Right atrium auricular region (tissue), 2 donors: ENCODE results near the gene C16orf87. TPM values are rescaled to one million over a fixed set of nuclear protein-coding genes. Genes with fewer than 3 reads are reported as not detected.

Experiments
- DNase-seq: peaks from one replicate; pipeline ENCODE4 v3.0.0-alpha.2; 2019; ENCODE audit warnings: low spot score
- H3K27ac ChIP-seq, 2 donors: fragments of 200-600 bp; sonication (generic); 1 replicate in 1 of 2; 2 replicates in 1 of 2; pipeline ENCODE4 v1.5.1; 2016 to 2019
- H3K27me3 ChIP-seq, 2 donors: fragments of 200-600 bp; sonication (generic); one replicate each; pipeline versions ENCODE4 v1.5.1 to v1.6.0; 2017 to 2019
- H3K36me3 ChIP-seq: fragments of 200-600 bp; sonication (generic); one replicate; pipeline ENCODE4 v1.5.1; 2016
- H3K4me1 ChIP-seq, 2 donors: fragments of 200-600 bp; sonication (generic); one replicate each; pipeline versions ENCODE4 v1.5.1 to v1.6.0; 2017 to 2019
- H3K4me3 ChIP-seq, 2 donors: fragments of 200-600 bp; sonication (generic); 1 replicate in 1 of 2; 2 replicates in 1 of 2; pipeline ENCODE4 v1.5.1; 2017 to 2019; ENCODE audit warnings: mild to moderate bottlenecking in 1 of 2, moderate library complexity in 1 of 2
- H3K9me3 ChIP-seq, 2 donors: fragments of 200-600 bp; sonication (generic); one replicate each; pipeline ENCODE4 v1.5.1; 2019
- total RNA-seq, 2 donors: library from RNA; depleted of rRNA; stranded (reverse); fragments of >200 nt; gene quantifications; one replicate each; pipeline ENCODE4 v1.1.0, GENCODE V29; 2016
- TF ChIP-seq, protein P1 (sequence below), 2 donors: fragments of 200-600 bp; sonication (generic); IDR thresholded peaks; one replicate each; pipeline ENCODE4 v1.5.1; 2019; ENCODE audit warnings: antibody characterized with exemption in 2 of 2

Gene C16orf87
- total RNA-seq, 2 donors from 2014 or later, result 12.0 to 14.1 TPM

DNA sequence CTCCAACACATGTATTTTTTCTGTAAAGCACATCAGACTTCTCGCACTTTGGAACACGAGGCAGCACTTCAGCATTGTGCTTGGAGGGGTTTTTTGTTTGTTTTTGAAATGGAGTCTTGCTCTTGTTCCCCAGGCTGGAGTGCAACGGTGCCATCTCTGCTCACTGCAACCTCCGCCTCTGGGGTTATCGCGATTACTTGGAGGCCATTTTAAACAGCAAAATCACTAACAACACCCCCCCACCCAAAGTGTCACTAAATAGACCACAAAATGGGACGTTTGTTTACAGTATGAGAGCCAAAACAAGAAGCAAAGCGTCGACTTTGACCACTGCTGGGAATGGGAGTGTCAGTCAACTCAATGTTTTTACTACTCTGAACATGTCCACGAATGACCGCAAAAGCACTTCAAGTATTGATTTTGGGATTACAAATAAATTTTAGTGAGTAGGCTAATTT is 9.0 kb upstream of the C16orf87 start:
- DNase-seq, result no peak
- Histone ChIP-seq H3K27me3 (no peaks in the 10 kb centered on the region), H3K4me3 (no peak overlapping the region), H3K27ac (no peak overlapping the region), H3K36me3 (no peaks in the 10 kb centered on the region), H3K4me1 (no peaks in the 10 kb centered on the region), H3K9me3 (peaks cover 0 to 7% of the 10 kb centered on the region in 2 donors)
- TF ChIP-seq, protein P1, sequence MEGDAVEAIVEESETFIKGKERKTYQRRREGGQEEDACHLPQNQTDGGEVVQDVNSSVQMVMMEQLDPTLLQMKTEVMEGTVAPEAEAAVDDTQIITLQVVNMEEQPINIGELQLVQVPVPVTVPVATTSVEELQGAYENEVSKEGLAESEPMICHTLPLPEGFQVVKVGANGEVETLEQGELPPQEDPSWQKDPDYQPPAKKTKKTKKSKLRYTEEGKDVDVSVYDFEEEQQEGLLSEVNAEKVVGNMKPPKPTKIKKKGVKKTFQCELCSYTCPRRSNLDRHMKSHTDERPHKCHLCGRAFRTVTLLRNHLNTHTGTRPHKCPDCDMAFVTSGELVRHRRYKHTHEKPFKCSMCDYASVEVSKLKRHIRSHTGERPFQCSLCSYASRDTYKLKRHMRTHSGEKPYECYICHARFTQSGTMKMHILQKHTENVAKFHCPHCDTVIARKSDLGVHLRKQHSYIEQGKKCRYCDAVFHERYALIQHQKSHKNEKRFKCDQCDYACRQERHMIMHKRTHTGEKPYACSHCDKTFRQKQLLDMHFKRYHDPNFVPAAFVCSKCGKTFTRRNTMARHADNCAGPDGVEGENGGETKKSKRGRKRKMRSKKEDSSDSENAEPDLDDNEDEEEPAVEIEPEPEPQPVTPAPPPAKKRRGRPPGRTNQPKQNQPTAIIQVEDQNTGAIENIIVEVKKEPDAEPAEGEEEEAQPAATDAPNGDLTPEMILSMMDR (IDR thresholded peaks at IDR 0.05), result no peak

DNA sequence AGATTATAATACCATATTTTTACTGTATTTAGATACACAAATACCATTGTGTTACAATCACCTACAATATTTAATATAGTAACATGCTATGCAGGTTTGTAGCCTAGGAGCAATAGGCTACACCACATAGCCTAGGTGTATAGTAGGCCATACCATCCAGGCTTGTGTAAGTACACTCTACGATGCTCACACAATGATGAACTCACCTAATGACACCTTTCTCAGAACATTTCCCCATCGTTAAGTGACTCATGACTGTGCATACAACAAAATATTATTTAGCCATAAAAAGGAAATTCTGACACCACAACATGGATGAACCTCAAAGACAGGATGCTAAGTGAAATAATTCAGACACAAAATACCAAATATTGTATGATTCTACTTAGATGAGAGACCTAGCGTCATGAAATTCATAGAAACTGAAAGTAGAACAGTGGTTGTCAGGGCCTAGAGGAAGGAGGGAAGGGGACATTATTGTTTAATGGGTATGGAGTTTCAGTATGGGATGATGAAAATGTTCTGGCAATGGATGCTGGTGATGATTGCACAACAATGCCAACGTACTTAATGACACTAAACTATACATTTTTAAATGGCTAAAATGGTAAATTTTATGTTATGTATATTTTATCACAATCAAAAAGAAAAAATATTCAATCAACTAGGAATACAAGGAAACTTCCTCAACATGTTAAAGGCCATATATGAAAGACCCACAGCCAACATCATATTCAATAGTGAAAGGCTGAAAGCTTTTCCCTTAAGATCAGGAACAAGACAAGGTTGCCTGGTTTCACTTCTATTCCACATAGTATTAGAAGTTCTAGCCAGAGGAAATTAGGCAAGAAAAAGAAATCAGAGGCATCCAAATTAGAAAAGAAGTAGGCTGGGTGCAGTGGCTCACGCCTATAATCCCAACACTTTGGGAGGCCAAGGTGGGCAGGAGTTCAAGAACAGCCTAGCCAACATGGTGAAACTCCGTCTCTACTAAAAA is 5.9 kb upstream of the C16orf87 start:
- TF ChIP-seq, protein P1 (IDR thresholded peaks at IDR 0.05), result no peak
- Histone ChIP-seq H3K27me3 (no peaks in the 10 kb centered on the region), H3K4me3 (no peak overlapping the region), H3K9me3 (peaks cover 0 to under 1% of the 10 kb centered on the region in 2 donors), H3K27ac (no peak overlapping the region), H3K4me1 (peaks cover 0 to 2% of the 10 kb centered on the region in 2 donors), H3K36me3 (no peaks in the 10 kb centered on the region)
- no peak for DNase-seq

DNA sequence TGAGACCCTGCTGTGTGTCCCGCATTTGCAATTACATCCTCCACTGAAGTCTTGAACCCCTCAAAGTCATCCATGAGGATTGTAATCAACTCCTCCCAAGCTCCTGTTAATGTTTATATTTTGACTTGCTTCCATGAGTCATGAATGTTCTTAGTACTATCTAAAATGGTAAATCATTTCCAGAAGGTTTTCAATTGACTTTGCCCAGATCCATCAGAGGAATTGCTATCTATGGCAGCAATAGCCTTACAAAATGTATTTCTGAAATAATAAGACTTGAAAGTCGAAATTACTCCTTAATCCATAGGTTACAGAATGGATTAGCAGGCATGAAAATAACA is 2.5 kb upstream of the C16orf87 start:
- DNase-seq, result no peak
- no peak overlapping the region for H3K27ac ChIP-seq
- H3K9me3 ChIP-seq, result no peaks in the 10 kb centered on the region
- H3K4me3 ChIP-seq, result no peak overlapping the region
- peaks cover 0 to 14% of the 10 kb centered on the region in 2 donors for H3K4me1 ChIP-seq
- no peaks in the 10 kb centered on the region for H3K27me3 ChIP-seq
- H3K36me3 ChIP-seq, result no peaks in the 10 kb centered on the region
- TF ChIP-seq, protein P1 (IDR thresholded peaks at IDR 0.05), result no peak

DNA sequence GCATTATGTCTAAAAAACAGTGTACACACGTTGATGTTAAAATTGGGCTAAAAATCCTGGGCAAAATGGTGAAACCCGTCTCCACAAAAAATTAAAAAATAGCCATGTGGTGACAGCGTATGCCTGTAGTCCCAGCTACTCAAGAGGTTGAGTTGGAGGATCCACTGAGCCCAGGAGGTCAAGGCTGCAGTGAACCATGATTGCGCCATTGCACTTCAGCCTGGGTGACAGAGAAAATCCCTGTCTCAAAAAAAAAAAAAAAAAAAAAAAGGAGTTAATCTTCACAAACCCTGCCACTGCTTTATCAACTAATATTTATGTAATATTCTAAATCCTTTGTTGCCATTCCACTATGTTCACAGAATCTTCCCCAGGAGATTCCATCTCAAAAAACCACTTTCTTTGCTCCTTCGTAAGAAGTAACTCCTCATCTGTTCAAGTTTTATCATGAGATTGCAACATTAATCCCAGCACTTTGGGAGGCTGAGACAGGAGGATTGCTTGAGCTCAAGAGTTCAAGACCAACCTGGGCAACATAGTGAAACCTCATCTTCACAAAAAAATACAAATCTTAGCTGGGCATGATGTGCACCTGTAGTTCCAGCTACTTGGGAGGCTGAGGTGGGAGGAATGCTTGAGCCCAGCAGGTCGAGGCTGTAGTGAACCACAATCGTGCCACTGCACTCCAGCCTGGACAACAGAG is 1.9 kb upstream of the C16orf87 start:
- DNase-seq, result no peak
- Histone ChIP-seq H3K4me1 (peaks cover 0 to 14% of the 10 kb centered on the region in 2 donors), H3K9me3 (no peaks in the 10 kb centered on the region), H3K27me3 (no peaks in the 10 kb centered on the region), H3K36me3 (no peaks in the 10 kb centered on the region), H3K27ac (no peak overlapping the region), H3K4me3 (no peak overlapping the region)
- TF ChIP-seq, protein P1 (IDR thresholded peaks at IDR 0.05), result no peak

DNA sequence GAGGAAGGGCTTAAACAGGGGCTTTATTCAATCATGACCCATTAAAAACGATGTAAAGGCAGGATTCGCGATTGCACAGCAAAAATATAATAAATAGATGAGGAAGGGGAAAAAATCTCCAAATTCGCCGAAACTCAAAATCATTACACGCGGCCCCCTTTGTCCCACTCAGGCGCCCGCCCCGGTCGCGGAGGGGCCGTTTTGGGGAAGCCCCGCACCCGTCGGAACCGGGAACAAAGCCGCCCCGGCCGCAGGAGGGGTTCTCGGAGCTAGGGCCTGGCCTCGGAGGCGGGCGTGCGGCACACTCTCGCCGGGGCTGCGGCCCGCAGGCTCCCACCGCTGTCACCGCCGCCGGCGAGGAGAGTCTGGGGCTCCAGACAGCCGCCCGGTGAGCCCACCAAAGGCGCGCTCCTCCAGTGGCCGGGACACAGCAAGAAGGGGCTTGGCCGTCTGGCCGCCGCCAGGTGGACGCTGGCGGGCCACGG is 521 bp downstream of the C16orf87 start:
- peak overlapping the region; percentile 91 to 92 for H3K27ac ChIP-seq
- no peak for DNase-seq
- TF ChIP-seq, protein P1 (IDR thresholded peaks at IDR 0.05), result no peak
- peak overlapping the region; percentile 94 to 95 for H3K4me3 ChIP-seq
- H3K9me3 ChIP-seq, result no peaks in the 10 kb centered on the region
- H3K4me1 ChIP-seq, result peaks cover 0 to 14% of the 10 kb centered on the region in 2 donors
- no peaks in the 10 kb centered on the region for H3K36me3 ChIP-seq
- H3K27me3 ChIP-seq, result no peaks in the 10 kb centered on the region
